Effector memory CD8-positive, alpha-beta T cell (primary cell): Measurements from ENCODE around the gene DNAH1.

Experiments used
- ATAC-seq: fragments of 150-1000 bp; cut with Tn5 transposase; replicated peaks from 2 replicates; pipeline ENCODE4 v1.10.0; 2021; ENCODE audit warnings: mild to moderate bottlenecking, moderate library complexity
- DNase-seq, 3 experiments: peaks; one replicate each; pipeline ENCODE4 v3.0.0; 2021
- H3K27ac Mint-ChIP-seq, 2 donors: one replicate each; pipeline ENCODE4 v1.8.0; 2022; ENCODE audit warnings: mild to moderate bottlenecking in 2 of 2, mixed read lengths in 2 of 2, moderate library complexity in 2 of 2
- H3K27me3 Mint-ChIP-seq, 2 donors: one replicate each; pipeline ENCODE4 v1.8.0; 2022; ENCODE audit warnings: mixed read lengths in 2 of 2
- H3K36me3 Mint-ChIP-seq: one replicate; pipeline ENCODE4 v1.8.0; 2022; ENCODE audit warnings: mild to moderate bottlenecking, moderate library complexity, mixed read lengths; ENCODE audit not compliant: insufficient read depth
- H3K4me1 Mint-ChIP-seq, 2 donors: one replicate each; pipeline ENCODE4 v1.8.0; 2022; ENCODE audit warnings: low read depth in 2 of 2, mixed read lengths in 2 of 2
- H3K4me3 Mint-ChIP-seq, 2 donors: one replicate each; pipeline ENCODE4 v1.8.0; 2022; ENCODE audit warnings: mild to moderate bottlenecking in 2 of 2, mixed read lengths in 2 of 2, moderate library complexity in 2 of 2
- H3K9me3 Mint-ChIP-seq, 2 donors: one replicate each; pipeline ENCODE4 v1.8.0; 2022; ENCODE audit warnings: mixed read lengths in 2 of 2

Gene DNAH1

DNA sequence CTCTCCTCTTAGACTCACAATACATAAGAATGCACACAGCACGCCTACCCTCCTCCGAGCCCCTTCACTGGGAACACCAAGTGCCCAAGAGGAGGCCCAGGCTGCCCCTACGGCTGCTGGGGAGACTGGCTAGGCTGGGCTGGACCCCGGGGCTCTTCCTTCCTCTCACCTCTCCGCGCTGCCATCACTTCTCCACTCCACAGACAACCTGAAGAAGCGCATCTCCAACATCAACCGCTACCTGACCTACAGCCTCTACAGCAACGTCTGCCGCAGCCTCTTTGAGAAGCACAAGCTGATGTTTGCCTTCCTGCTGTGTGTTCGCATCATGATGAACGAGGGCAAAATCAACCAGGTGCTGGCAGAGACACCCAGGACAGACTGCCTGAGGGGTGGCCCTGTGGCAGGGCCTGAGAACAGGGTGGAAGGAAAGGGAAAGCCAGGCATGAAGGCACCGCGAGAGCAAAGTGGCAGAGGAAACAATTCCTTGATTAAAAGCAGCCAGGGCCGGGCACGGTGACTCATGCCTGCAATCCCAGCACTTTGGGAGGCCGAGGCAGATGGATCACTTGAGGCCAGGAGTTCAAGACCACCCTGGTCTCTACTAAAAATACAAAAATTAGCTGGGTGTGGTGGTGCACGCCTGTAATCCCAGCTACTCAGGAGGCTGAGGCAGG, 77.2 kb downstream of the DNAH1 start:
- no peak for DNase-seq
- no peak for ATAC-seq
- H3K4me1 Mint-ChIP-seq: peaks cover 0 to 4% of the 10 kb centered on the region in 2 donors
- no peaks in the 10 kb centered on the region for H3K27me3 Mint-ChIP-seq
- H3K27ac Mint-ChIP-seq: no peak overlapping the region
- no peaks in the 10 kb centered on the region for H3K9me3 Mint-ChIP-seq
- H3K4me3 Mint-ChIP-seq: no peak overlapping the region
- peaks cover 27% of the 10 kb centered on the region for H3K36me3 Mint-ChIP-seq

- Mint-ChIP-seq H3K36me3 (peaks cover 31% of the 10 kb centered on the region), H3K27ac (no peak overlapping the region), H3K27me3 (no peaks in the 10 kb centered on the region), H3K4me1 (peaks cover 0 to 4% of the 10 kb centered on the region in 2 donors), H3K9me3 (no peaks in the 10 kb centered on the region), H3K4me3 (no peak overlapping the region)
- DNase-seq: no peak
- ATAC-seq: no peak
Measured at GRCh38 chr3:52393959-52394670, 78.0 kb downstream of the DNAH1 start.

GRCh38 chr3:52394751-52395502, 78.8 kb downstream of the DNAH1 start:
- Mint-ChIP-seq H3K27me3 (no peaks in the 10 kb centered on the region), H3K27ac (peak overlapping the region in 1 of 2 donors; percentile 76), H3K36me3 (peaks cover 32% of the 10 kb centered on the region), H3K4me3 (no peak overlapping the region), H3K9me3 (no peaks in the 10 kb centered on the region), H3K4me1 (peaks cover 0 to 4% of the 10 kb centered on the region in 2 donors)
- DNase-seq (no peak), ATAC-seq (no peak)

- Mint-ChIP-seq H3K4me1 (peaks cover 0 to 4% of the 10 kb centered on the region in 2 donors), H3K9me3 (no peaks in the 10 kb centered on the region), H3K36me3 (peaks cover 38% of the 10 kb centered on the region), H3K27me3 (no peaks in the 10 kb centered on the region), H3K4me3 (no peak overlapping the region), H3K27ac (peak overlapping the region in 1 of 2 donors; percentile 76)
- DNase-seq (no peak), ATAC-seq (no peak)
Measured at GRCh38 chr3:52395503-52395865, 79.4 kb downstream of the DNAH1 start.

- H3K27me3 Mint-ChIP-seq: no peaks in the 10 kb centered on the region
- peaks cover 0 to 4% of the 10 kb centered on the region in 2 donors for H3K4me1 Mint-ChIP-seq
- no peak overlapping the region for H3K27ac Mint-ChIP-seq
- no peak overlapping the region for H3K4me3 Mint-ChIP-seq
- ATAC-seq (no peak), DNase-seq (no peak)
- no peaks in the 10 kb centered on the region for H3K9me3 Mint-ChIP-seq
- H3K36me3 Mint-ChIP-seq: peaks cover 42% of the 10 kb centered on the region
Measured at GRCh38 chr3:52396011-52396906, 80.1 kb downstream of the DNAH1 start.

DNA sequence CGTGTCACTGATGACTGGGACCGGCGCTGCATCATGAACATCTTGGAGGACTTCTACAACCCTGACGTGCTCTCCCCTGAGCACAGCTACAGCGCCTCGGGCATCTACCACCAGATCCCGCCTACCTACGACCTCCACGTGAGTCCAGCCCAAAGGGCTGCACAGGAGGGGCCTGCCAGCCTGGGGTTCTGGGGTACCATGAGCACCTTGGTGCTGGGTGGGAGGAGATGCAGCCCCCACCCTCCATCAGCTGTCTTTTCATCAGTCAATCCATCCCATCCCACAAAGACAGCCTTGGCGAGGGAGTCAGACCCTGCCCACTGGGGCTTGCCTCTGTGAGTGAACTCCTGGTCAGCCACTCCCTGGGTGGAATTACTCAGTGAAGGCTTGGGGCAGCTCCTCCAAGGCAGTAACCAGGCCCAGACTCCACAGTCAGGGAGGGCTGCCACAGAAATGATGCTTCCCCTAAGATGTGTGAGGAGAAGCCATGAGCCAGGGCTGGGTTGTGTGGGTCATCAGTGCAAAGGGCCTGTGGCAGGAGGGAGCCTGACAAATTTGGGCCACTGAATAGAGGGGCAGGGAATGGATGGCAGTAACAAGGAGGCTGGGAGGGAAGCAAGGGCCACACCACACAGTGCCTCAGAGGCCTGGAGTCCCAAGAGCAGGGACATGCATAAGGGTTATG, 80.9 kb downstream of the DNAH1 start:
- Mint-ChIP-seq H3K9me3 (no peaks in the 10 kb centered on the region), H3K27me3 (no peaks in the 10 kb centered on the region), H3K27ac (no peak overlapping the region), H3K36me3 (peaks cover 46% of the 10 kb centered on the region), H3K4me3 (no peak overlapping the region), H3K4me1 (no peaks in the 10 kb centered on the region)
- DNase-seq (no peak), ATAC-seq (no peak)

- H3K27ac Mint-ChIP-seq: peak overlapping the region in 1 of 2 donors; percentile 87
- no peaks in the 10 kb centered on the region for H3K4me1 Mint-ChIP-seq
- no peak overlapping the region for H3K4me3 Mint-ChIP-seq
- peaks cover 50% of the 10 kb centered on the region for H3K36me3 Mint-ChIP-seq
- H3K9me3 Mint-ChIP-seq: no peaks in the 10 kb centered on the region
- ATAC-seq: no peak
- no peaks in the 10 kb centered on the region for H3K27me3 Mint-ChIP-seq
- DNase-seq: no peak
Measured at GRCh38 chr3:52397676-52398399, 81.7 kb downstream of the DNAH1 start.

DNA sequence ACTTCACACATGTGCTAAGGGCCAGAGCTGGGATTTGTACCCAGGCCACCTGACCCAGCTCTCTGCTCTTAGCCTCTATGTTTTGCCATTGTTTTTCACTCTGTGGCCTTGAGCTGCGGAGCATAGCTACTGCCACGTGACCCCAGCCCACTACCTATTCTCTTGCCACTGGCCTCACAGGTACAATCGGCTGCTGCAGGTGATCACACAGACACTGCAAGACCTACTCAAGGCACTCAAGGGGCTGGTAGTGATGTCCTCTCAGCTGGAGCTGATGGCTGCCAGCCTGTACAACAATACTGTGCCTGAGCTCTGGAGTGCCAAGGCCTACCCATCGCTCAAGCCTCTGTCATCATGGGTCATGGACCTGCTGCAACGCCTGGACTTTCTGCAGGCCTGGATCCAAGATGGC, 82.6 kb downstream of the DNAH1 start:
- H3K4me3 Mint-ChIP-seq: no peak overlapping the region
- no peak for ATAC-seq
- H3K27ac Mint-ChIP-seq: peak overlapping the region in 1 of 2 donors; percentile 87
- H3K4me1 Mint-ChIP-seq: no peaks in the 10 kb centered on the region
- no peak for DNase-seq
- H3K9me3 Mint-ChIP-seq: no peaks in the 10 kb centered on the region
- H3K36me3 Mint-ChIP-seq: peaks cover 54% of the 10 kb centered on the region
- H3K27me3 Mint-ChIP-seq: no peaks in the 10 kb centered on the region

GRCh38 chr3:52399131-52399530, 83.0 kb downstream of the DNAH1 start:
- Mint-ChIP-seq H3K27me3 (no peaks in the 10 kb centered on the region), H3K4me3 (no peak overlapping the region), H3K4me1 (no peaks in the 10 kb centered on the region), H3K27ac (peak overlapping the region in 1 of 2 donors; percentile 87), H3K36me3 (peaks cover 59% of the 10 kb centered on the region), H3K9me3 (no peaks in the 10 kb centered on the region)
- ATAC-seq: no peak
- no peak for DNase-seq

- Mint-ChIP-seq H3K4me3 (no peak overlapping the region), H3K27me3 (no peaks in the 10 kb centered on the region), H3K27ac (peak overlapping the region in 1 of 2 donors; percentile 53), H3K36me3 (peaks cover 61% of the 10 kb centered on the region), H3K4me1 (no peaks in the 10 kb centered on the region), H3K9me3 (no peaks in the 10 kb centered on the region)
- ATAC-seq: peak; percentile 22
- no peak for DNase-seq
Measured at GRCh38 chr3:52399593-52399992, 83.5 kb downstream of the DNAH1 start.

DNA sequence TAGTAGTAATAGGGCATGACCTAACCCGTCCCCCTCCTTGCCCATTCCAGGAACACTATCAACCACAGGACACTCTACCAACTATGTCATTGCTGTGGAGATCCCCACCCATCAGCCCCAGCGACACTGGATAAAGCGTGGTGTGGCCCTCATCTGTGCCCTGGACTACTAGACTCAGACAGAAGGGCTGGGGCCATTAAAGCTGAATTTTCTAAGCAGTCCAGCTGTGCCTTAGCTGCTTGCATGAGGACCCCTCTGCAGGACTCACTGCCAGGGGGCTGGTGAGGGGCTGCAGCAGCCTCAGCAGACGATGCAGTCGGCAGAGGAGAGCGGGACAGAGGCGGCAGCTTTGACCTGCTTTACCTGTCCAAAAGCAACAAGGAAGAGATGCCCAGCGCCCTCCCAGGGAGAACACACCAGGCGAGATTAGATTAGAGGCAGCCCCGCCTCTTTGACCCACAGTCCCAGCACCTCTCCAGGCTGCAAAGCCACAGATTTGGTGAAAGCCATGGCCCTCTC, 84.2 kb downstream of the DNAH1 start:
- Mint-ChIP-seq H3K36me3 (peaks cover 65% of the 10 kb centered on the region), H3K4me3 (no peak overlapping the region), H3K27me3 (no peaks in the 10 kb centered on the region), H3K9me3 (no peaks in the 10 kb centered on the region), H3K27ac (peak overlapping the region; percentile 69 to 79), H3K4me1 (peaks cover 0 to 2% of the 10 kb centered on the region in 2 donors)
- DNase-seq (no peak), ATAC-seq (no peak)

- peak overlapping the region in 1 of 2 donors; percentile 69 for H3K27ac Mint-ChIP-seq
Measured at GRCh38 chr3:52401021-52401420, 84.9 kb downstream of the DNAH1 start.

More at GRCh38 chr3:52401021-52401420, 84.9 kb downstream of the DNAH1 start:
- Mint-ChIP-seq H3K36me3 (peaks cover 70% of the 10 kb centered on the region), H3K9me3 (no peaks in the 10 kb centered on the region), H3K4me1 (peaks cover 0 to 2% of the 10 kb centered on the region in 2 donors), H3K27me3 (no peaks in the 10 kb centered on the region), H3K4me3 (no peak overlapping the region)
- DNase-seq (no peak), ATAC-seq (no peak)
